T-cell (primary cell): ENCODE results near the gene DNAJB1. TPM values are rescaled to one million over a fixed set of nuclear protein-coding genes. Genes with fewer than 3 reads are reported as not detected.

ENCODE experiments used
- ATAC-seq, 4 experiments: fragments of 200-7000 bp in 3 of 4; fragments of 150-1000 bp in 1 of 4; cut with Tn5 transposase; replicated peaks in 1 of 4; 1 replicate in 3 of 4; 2 replicates in 1 of 4; pipeline ENCODE4 v1.10.0; 2021; ENCODE audit warnings: moderate library complexity in 3 of 4, mild to moderate bottlenecking in 2 of 4, moderate number of reproducible peaks in 1 of 4
- CTCF ChIA-PET, 2 donors: fragments of 300-600 bp; sonication (Branson Sonifier 250); formaldehyde crosslinking; loops; one replicate each; lab custom pipeline; 2022; ENCODE audit warnings: antibody characterized with exemption in 2 of 2; lab: Charles Lee
- POLR2A ChIA-PET, 2 donors: fragments of 300-600 bp; sonication (Branson Sonifier 250); formaldehyde crosslinking; loops; one replicate each; lab custom pipeline; 2022; ENCODE audit warnings: antibody characterized with exemption in 2 of 2; lab: Charles Lee
- DNase-seq, 35 experiments: peaks; one replicate each; pipeline versions ENCODE4 v3.0.0 to v3.0.0-alpha.2; 2013 to 2023
- H3K27ac ChIP-seq: one replicate; pipeline ENCODE4 v1.5.1; 2013; ENCODE audit warnings: low read length
- H3K27me3 ChIP-seq, 2 experiments: replicated peaks in 1 of 2; 1 replicate in 1 of 2; 2 replicates in 1 of 2; pipeline versions ENCODE4 v1.6.1 to v1.7.0; 2013; ENCODE audit warnings: low read length in 1 of 2, mixed read lengths in 1 of 2; ENCODE audit not compliant: control insufficient read depth in 2 of 2, insufficient read depth in 2 of 2; ENCODE audit errors: extremely low read depth in 1 of 2
- H3K36me3 ChIP-seq, 2 donors: 1 replicate in 1 of 2; 2 replicates in 1 of 2; pipeline versions ENCODE4 v1.6.1 to v1.7.0; 2013; ENCODE audit warnings: low read length in 1 of 2; ENCODE audit not compliant: control insufficient read depth in 2 of 2, insufficient read depth in 1 of 2; ENCODE audit errors: extremely low read depth in 1 of 2
- H3K4me1 ChIP-seq, 2 experiments: 1 replicate in 1 of 2; 2 replicates in 1 of 2; pipeline versions ENCODE4 v1.6.1 to v1.7.0; 2013; ENCODE audit warnings: low read length in 2 of 2, mixed read lengths in 1 of 2; ENCODE audit not compliant: insufficient read depth in 2 of 2, control insufficient read depth in 1 of 2; ENCODE audit errors: extremely low read depth in 1 of 2
- H3K4me3 ChIP-seq, 2 donors: 1 replicate in 1 of 2; 2 replicates in 1 of 2; pipeline versions ENCODE4 v1.5.1 to v1.7.0; 2013; ENCODE audit warnings: mild to moderate bottlenecking in 2 of 2, low read length in 1 of 2, moderate library complexity in 1 of 2; ENCODE audit not compliant: control insufficient read depth in 1 of 2; ENCODE audit errors: extremely low read depth in 1 of 2
- H3K9me3 ChIP-seq: 2 replicates; pipeline ENCODE4 v1.7.0; 2013
- H3K27ac Mint-ChIP-seq, 2 donors: one replicate each; pipeline ENCODE4 v1.8.0; 2020 to 2021; ENCODE audit warnings: mild to moderate bottlenecking in 2 of 2, mixed read lengths in 2 of 2
- H3K27me3 Mint-ChIP-seq, 2 donors: one replicate each; pipeline ENCODE4 v1.8.0; 2021 to 2022; ENCODE audit warnings: mixed read lengths in 2 of 2
- H3K36me3 Mint-ChIP-seq: one replicate; pipeline ENCODE4 v1.8.0; 2021; ENCODE audit warnings: mixed read lengths
- H3K4me1 Mint-ChIP-seq, 3 donors: one replicate each; pipeline ENCODE4 v1.8.0; 2020 to 2022; ENCODE audit warnings: mixed read lengths in 3 of 3, mild to moderate bottlenecking in 1 of 3
- H3K4me3 Mint-ChIP-seq, 3 donors: one replicate each; pipeline ENCODE4 v1.8.0; 2020 to 2022; ENCODE audit warnings: mild to moderate bottlenecking in 3 of 3, mixed read lengths in 3 of 3, moderate library complexity in 3 of 3
- H3K9me3 Mint-ChIP-seq, 3 donors: one replicate each; pipeline ENCODE4 v1.8.0; 2020 to 2022; ENCODE audit warnings: mixed read lengths in 3 of 3
- WGBS: methylation state at CpG from one replicate; pipeline ENCODE4 v1.1.5; 2013; ENCODE audit warnings: missing lambda C conversion rate; ENCODE audit not compliant: insufficient coverage; 5-methylcytosine and 5-hydroxymethylcytosine counted together
- total RNA-seq, 35 experiments: library from RNA in 6 of 35; stranded (reverse) in 6 of 35; fragments of 120-200 nt in 1 of 35; gene quantifications; one replicate each; pipeline versions ENCODE4 v1.2.1 to v1.2.4 and lab custom pipeline; 2013 to 2026

Gene DNAJB1
- total RNA-seq, 5 donors from 2014 or later (not counting 1 experiment from before 2014, with no cell fraction given): 158 to 575 (median 165) TPM

GRCh38 chr19:14476327-14476672 is 41.9 kb downstream of the DNAJB1 start:
- 72% methylated on average over 5 of the region's 7 CpGs for WGBS
- H3K4me3 Mint-ChIP-seq: no peak overlapping the region
- no peak overlapping the region for H3K27ac Mint-ChIP-seq
- Histone ChIP-seq H3K4me3 (no peak overlapping the region), H3K4me1 (peaks cover 3 to 66% of the 10 kb centered on the region in 2 experiments), H3K27ac (no peak overlapping the region), H3K27me3 (peaks cover 0 to 45% of the 10 kb centered on the region in 2 experiments), H3K36me3 (peaks cover 0 to 13% of the 10 kb centered on the region in 2 donors), H3K9me3 (no peaks in the 10 kb centered on the region)
- peaks cover 14 to 20% of the 10 kb centered on the region in 2 donors for H3K27me3 Mint-ChIP-seq
- ATAC-seq (no peak), DNase-seq (peak in 1 of 35 experiments; percentile 6)
- H3K4me1 Mint-ChIP-seq: peaks cover 29 to 40% (median 29%) of the 10 kb centered on the region in 3 donors
- CTCF ChIA-PET: no interaction called here
- POLR2A ChIA-PET: no interaction called here
- H3K36me3 Mint-ChIP-seq: peaks cover 8% of the 10 kb centered on the region
- no peaks in the 10 kb centered on the region for H3K9me3 Mint-ChIP-seq

DNA sequence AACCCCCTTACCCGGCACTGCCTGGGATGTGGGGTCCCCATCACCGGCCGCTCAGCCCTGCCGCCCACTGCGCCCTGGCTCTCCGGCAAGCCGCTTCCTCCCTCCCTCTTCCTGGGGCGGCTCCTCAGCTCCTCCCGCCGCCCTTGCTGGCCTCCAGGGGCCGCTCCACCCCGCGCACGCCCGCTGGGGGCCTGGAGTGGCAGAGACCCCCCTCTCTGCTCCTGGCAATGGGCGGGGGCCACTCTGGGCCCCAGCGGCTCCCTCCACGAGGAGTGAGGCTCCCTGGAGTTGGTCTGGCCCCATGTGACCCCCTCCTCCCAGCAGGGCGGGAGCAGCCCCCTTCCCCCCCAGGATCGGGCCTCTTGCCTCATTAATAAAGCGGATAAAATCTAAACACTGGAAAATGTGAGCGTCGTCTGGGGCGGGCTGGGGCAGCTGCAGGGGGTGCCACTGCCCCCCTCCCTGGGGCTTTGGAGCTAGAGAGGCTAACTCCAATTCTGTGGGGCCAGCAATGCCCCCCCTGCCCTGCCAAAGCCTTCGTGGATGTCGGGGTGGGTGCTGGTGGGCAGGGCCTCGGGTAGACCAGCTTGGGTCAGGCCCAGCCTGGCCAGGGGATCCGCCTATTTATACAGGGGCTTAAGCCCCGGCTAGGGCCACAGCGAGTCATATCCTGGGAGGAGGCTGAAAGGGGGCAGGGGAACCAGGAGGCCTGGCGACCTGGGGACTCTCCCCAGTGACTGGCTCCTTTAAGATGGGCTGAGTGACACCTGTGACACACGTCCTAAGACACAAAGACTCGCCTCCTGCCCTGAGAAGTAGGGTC is 42.7 kb downstream of the DNAJB1 start, which contains the start of gene PTGER1:
TSS of gene PTGER1 (minus strand) at position 104 of the 823 bp plus-strand sequence. CDS start 1,034 bp downstream, outside the sequence.
- Mint-ChIP-seq H3K27ac (peak within 1 kb of the TSS in 1 of 2 donors; percentile 66), H3K36me3 (peaks cover 8% of the 10 kb centered on the region), H3K9me3 (no peaks in the 10 kb centered on the region), H3K27me3 (peaks cover 14 to 20% of the 10 kb centered on the region in 2 donors), H3K4me3 (peak within 1 kb of the TSS; percentile 21 to 66 (median 35)), H3K4me1 (peaks cover 28 to 39% (median 29%) of the 10 kb centered on the region in 3 donors)
- ATAC-seq (peak in 2 of 4 experiments; percentile 13 to 15), DNase-seq (peak in 5 of 35 experiments; percentile 25 to 50 (median 29))
- ChIA-PET POLR2A (no interaction called here), CTCF (interaction anchor here in 1 of 2 donors (0.5 kb wide), 2 partner anchors 8 to 16 kb away, joined by 3 to 4 read pairs; no protein-coding TSS in a partner anchor)
- no peak within 1 kb of the TSS for H3K4me3 ChIP-seq
- peaks cover 3 to 62% of the 10 kb centered on the region in 2 experiments for H3K4me1 ChIP-seq
- peaks cover 0 to 45% of the 10 kb centered on the region in 2 experiments for H3K27me3 ChIP-seq
- 14% methylated on average over 30 of the region's 33 CpGs for WGBS
- H3K27ac ChIP-seq: no peak within 1 kb of the TSS
- H3K9me3 ChIP-seq: no peaks in the 10 kb centered on the region
- H3K36me3 ChIP-seq: peaks cover 0 to 13% of the 10 kb centered on the region in 2 donors

GRCh38 chr19:14474827-14475226 is 43.4 kb downstream of the DNAJB1 start:
- peaks cover 3 to 56% of the 10 kb centered on the region in 2 experiments for H3K4me1 ChIP-seq
- no peak for ATAC-seq

DNA sequence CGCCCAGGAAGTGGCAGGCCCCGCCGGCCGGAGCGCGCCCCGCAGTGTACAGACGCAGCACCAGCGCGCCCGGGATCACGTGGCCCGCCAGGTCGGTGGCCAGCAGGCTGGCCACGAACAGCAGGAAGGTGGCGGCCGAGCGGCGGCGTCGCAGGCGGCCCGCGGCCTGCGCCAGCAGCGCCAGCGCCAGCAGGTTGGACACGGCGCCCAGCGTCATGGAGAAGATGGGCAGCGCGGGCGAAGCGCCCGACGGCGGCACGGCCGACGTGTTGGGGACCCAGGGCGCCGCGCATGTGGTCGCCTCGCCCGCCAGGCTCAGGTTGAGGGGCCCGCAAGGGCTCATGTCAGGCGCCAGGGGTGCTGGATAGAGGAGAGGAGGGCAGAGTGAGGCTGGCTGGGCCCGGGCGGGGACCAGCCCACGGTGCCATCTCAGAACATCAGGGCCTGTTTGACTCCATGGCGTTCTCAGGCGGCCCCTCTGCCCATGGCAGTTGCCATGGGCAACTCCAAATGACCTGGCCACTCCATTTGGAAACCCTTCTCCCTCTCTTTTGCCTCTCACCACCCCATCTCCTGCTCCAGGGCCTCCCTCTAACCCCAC is 44.1 kb downstream of the DNAJB1 start:
- H3K36me3 ChIP-seq: peaks cover 5 to 27% of the 10 kb centered on the region in 2 donors
- Mint-ChIP-seq H3K4me1 (peaks cover 28 to 39% (median 29%) of the 10 kb centered on the region in 3 donors), H3K27ac (no peak overlapping the region), H3K27me3 (peaks cover 14 to 20% of the 10 kb centered on the region in 2 donors), H3K9me3 (no peaks in the 10 kb centered on the region), H3K4me3 (peak overlapping the region; percentile 21 to 66 (median 35)), H3K36me3 (peaks cover 12% of the 10 kb centered on the region)
- CTCF ChIA-PET: interaction anchor here in 1 of 2 donors (0.7 kb wide), 1 partner anchor 287 kb away, joined by 6 read pairs; no protein-coding TSS in a partner anchor
- H3K4me1 ChIP-seq: peaks cover 3 to 52% of the 10 kb centered on the region in 2 experiments
- ATAC-seq (no peak), DNase-seq (no peak)
- WGBS: 40% methylated on average over 52 of the region's 53 CpGs
- H3K27me3 ChIP-seq: peaks cover 0 to 45% of the 10 kb centered on the region in 2 experiments
- POLR2A ChIA-PET: no interaction called here
- H3K9me3 ChIP-seq: no peaks in the 10 kb centered on the region
- no peak overlapping the region for H3K27ac ChIP-seq
- peak overlapping the region in 1 of 2 donors; percentile 20 for H3K4me3 ChIP-seq

More at GRCh38 chr19:14474827-14475226, 43.4 kb downstream of the DNAJB1 start:
- H3K36me3 Mint-ChIP-seq: peaks cover 8% of the 10 kb centered on the region
- H3K27ac Mint-ChIP-seq: peak overlapping the region in 1 of 2 donors; percentile 66
- peaks cover 14 to 20% of the 10 kb centered on the region in 2 donors for H3K27me3 Mint-ChIP-seq
- no peak overlapping the region for H3K27ac ChIP-seq
- H3K27me3 ChIP-seq: peaks cover 0 to 45% of the 10 kb centered on the region in 2 experiments
- no peak overlapping the region for H3K4me3 ChIP-seq
- peaks cover 5 to 19% of the 10 kb centered on the region in 2 donors for H3K36me3 ChIP-seq
- WGBS: 56% methylated on average over 1 of the region's 12 CpGs
- ChIA-PET POLR2A (interaction anchor here (0.6 kb wide), 2 partner anchors 63 to 92 kb away, joined by 4 read pairs; no protein-coding TSS in a partner anchor), CTCF (interaction anchor here (0.5 to 0.7 kb wide), 2 partner anchors 9 to 288 kb away, joined by 3 to 6 read pairs; no protein-coding TSS in a partner anchor)
- H3K9me3 Mint-ChIP-seq: no peaks in the 10 kb centered on the region
- H3K4me3 Mint-ChIP-seq: peak overlapping the region; percentile 21 to 66 (median 35)
- H3K4me1 Mint-ChIP-seq: peaks cover 28 to 39% (median 29%) of the 10 kb centered on the region in 3 donors
- DNase-seq: no peak
- H3K9me3 ChIP-seq: no peaks in the 10 kb centered on the region

DNA sequence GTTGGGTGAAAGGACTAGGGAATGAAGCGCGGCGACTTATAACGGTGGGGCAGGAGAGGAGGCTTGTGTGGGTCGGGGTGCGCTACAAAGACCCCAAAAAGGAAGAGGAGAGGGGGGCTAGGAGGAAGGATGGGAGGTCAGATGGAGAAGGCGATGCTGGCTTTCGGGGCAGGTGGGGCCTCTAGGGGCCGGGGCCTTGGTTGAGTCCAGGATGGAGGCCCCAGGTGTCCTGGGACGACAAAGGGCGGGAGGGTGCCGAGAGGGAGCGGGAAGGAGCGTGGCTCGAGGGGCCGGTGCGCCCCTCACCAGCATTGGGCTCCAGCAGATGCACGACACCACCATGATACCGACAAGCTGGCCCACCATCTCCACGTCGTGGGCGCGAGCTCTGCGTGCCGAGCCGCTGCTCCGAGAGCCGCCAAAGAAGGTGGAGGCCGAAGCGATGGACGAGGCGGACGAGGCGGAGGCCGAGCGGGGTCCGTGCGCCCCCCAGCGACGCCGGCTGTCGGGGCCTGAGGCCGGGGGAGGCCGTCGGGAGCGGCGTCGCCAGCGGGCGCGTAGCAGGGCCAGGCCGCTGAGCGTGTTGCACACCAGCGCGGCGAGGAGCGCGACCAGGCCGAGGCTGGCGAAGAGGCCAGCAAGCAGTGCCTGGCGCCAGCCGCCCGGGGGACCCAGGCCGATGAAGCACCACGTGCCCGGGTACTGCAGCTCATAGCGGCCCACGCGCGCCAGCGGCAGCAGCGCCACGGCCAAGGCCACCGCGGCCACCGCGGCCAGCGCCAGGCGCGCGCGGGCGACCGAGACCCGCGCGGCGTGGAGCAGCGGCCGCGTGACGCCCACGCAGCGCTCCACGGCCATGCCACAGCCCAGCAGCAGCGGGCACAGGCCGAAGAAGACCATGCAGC is 44.9 kb downstream of the DNAJB1 start:
- H3K4me3 ChIP-seq: peak overlapping the region in 1 of 2 donors; percentile 60
- CTCF ChIA-PET: interaction anchor here in 1 of 2 donors (1.4 kb wide), 2 partner anchors 41 to 337 kb away, joined by 5 to 6 read pairs; partner anchors contain the start of gene ASF1B
- Mint-ChIP-seq H3K9me3 (no peaks in the 10 kb centered on the region), H3K4me3 (peak overlapping the region; percentile 36 to 77 (median 46)), H3K27ac (no peak overlapping the region), H3K36me3 (peaks cover 16% of the 10 kb centered on the region), H3K27me3 (peaks cover 14 to 20% of the 10 kb centered on the region in 2 donors), H3K4me1 (peaks cover 28 to 39% (median 29%) of the 10 kb centered on the region in 3 donors)
- WGBS: 12% methylated on average over 97 of the region's 97 CpGs
- peaks cover 0 to 45% of the 10 kb centered on the region in 2 experiments for H3K27me3 ChIP-seq
- no peaks in the 10 kb centered on the region for H3K9me3 ChIP-seq
- POLR2A ChIA-PET: interaction anchor here (0.6 kb wide), 2 partner anchors 32 to 1318 kb away, joined by 4 to 12 read pairs; no protein-coding TSS in a partner anchor
- H3K27ac ChIP-seq: no peak overlapping the region
- H3K36me3 ChIP-seq: peaks cover 5 to 27% of the 10 kb centered on the region in 2 donors
- no peak for ATAC-seq
- DNase-seq: peak in 1 of 35 experiments; percentile 6
- H3K4me1 ChIP-seq: peaks cover 3 to 52% of the 10 kb centered on the region in 2 experiments
